Loucy (cell line): Measurements from ENCODE around the gene FLOT1.

Source experiments
- H2AFZ ChIP-seq: fragments of 200-600 bp; sonication (generic); 2 replicates; pipeline ENCODE4 v1.6.0; 2016; ENCODE audit warnings: antibody characterized with exemption, mild to moderate bottlenecking, low read length, moderate library complexity
- H3F3A ChIP-seq: fragments of 200-600 bp; 2 replicates; pipeline ENCODE4 v1.6.0; 2016; ENCODE audit warnings: antibody characterized with exemption, low read depth, mild to moderate bottlenecking
- H3K27me3 ChIP-seq: fragments of 200-600 bp; sonication (generic); 2 replicates; pipeline ENCODE4 v1.6.1; 2014; ENCODE audit warnings: low read length, mild to moderate bottlenecking; ENCODE audit not compliant: insufficient read depth, poor library complexity, severe bottlenecking
- H3K36me3 ChIP-seq: fragments of 200-600 bp; sonication (generic); 2 replicates; pipeline ENCODE4 v1.6.1; 2016; ENCODE audit warnings: low read length; ENCODE audit not compliant: insufficient read depth
- H3K4me1 ChIP-seq: fragments of 200-600 bp; sonication (generic); 2 replicates; pipeline ENCODE4 v1.5.1; 2014; ENCODE audit warnings: low read length, mild to moderate bottlenecking; ENCODE audit not compliant: insufficient read depth, poor library complexity, severe bottlenecking
- H3K4me2 ChIP-seq: fragments of 200-600 bp; sonication (generic); 2 replicates; pipeline ENCODE4 v1.6.0; 2014; ENCODE audit warnings: antibody characterized with exemption, low read length, low read depth, mild to moderate bottlenecking; ENCODE audit not compliant: poor library complexity, severe bottlenecking
- H3K4me3 ChIP-seq: fragments of 200-600 bp; sonication (generic); 2 replicates; pipeline ENCODE4 v1.5.1; 2014; ENCODE audit warnings: low read length, mild to moderate bottlenecking, mixed read lengths; ENCODE audit not compliant: poor library complexity, severe bottlenecking
- H3K79me2 ChIP-seq: fragments of 200-600 bp; sonication (generic); 2 replicates; pipeline ENCODE4 v1.6.1; 2014; ENCODE audit warnings: low read length; ENCODE audit not compliant: insufficient read depth
- H3K9ac ChIP-seq: fragments of 200-600 bp; sonication (generic); 2 replicates; pipeline ENCODE4 v1.6.0; 2014; ENCODE audit warnings: mild to moderate bottlenecking, low read depth, low read length, moderate library complexity; ENCODE audit not compliant: poor library complexity, severe bottlenecking
- H3K9me2 ChIP-seq: fragments of 200-600 bp; sonication (generic); replicated peaks from 2 replicates; pipeline ENCODE4 v1.6.1; 2016; ENCODE audit warnings: low read depth, low read length, mixed read lengths
- H3K9me3 ChIP-seq: fragments of 200-600 bp; sonication (generic); 2 replicates; pipeline ENCODE4 v1.6.1; 2014; ENCODE audit warnings: mild to moderate bottlenecking, antibody characterized with exemption, low read length, low read depth; ENCODE audit not compliant: insufficient read depth
- H4K20me1 ChIP-seq: fragments of 200-600 bp; sonication (generic); 2 replicates; pipeline ENCODE4 v1.6.0; 2014; ENCODE audit warnings: antibody characterized with exemption, low read length, mild to moderate bottlenecking; ENCODE audit not compliant: insufficient read depth, poor library complexity, severe bottlenecking
- EZH2phosphoT487 ChIP-seq: fragments of 200-600 bp; IDR thresholded peaks from 2 replicates; pipeline ENCODE4 v1.6.1; 2018; ENCODE audit warnings: antibody characterized with exemption, mild to moderate bottlenecking, moderate library complexity, borderline replicate concordance
- TF ChIP-seq, protein P1 (sequence below): fragments of 200-600 bp; sonication (generic); conservative IDR thresholded peaks from 2 replicates; pipeline ENCODE4 v1.5.1; 2014; ENCODE audit warnings: mild to moderate bottlenecking, antibody characterized with exemption, low read length

The FLOT1 gene

DNA sequence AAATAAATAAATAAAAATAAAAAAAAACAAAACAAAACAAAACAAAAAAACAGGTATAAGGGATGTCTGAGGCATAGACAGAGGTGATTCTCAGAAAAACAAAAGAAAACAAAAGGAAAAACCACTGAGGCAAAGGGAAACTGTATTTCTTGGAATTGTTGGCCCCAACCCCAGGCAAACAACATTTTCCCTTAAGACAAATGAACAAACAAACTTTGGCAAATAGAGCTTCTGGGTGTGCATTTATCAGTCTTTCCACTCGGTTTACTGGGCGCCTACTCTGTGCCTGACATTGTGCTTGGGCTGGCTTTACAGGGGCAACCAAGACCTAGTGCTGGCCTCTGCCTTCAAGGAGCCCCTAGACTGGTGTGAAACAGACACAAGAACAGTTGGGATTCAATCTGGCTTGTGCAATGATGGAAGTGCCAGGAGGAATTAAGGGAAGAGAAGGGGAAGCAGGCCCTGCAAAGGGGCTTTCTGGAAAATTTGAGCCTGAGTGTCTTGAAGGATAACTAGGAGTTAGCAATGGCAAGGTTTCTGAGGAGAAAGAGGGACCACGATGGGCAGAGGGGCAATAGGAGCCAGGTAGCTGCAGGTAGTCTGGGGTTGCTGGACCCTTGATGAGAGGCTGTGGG is 35.6 kb upstream of the FLOT1 start:
- H2AFZ ChIP-seq, result no peak overlapping the region
- H3K36me3 ChIP-seq, result no peaks in the 10 kb centered on the region
- H3K9me2 ChIP-seq, result no peaks in the 10 kb centered on the region
- no peaks in the 10 kb centered on the region for H3K79me2 ChIP-seq
- no peak for TF ChIP-seq EZH2phosphoT487
- TF ChIP-seq, protein P1, sequence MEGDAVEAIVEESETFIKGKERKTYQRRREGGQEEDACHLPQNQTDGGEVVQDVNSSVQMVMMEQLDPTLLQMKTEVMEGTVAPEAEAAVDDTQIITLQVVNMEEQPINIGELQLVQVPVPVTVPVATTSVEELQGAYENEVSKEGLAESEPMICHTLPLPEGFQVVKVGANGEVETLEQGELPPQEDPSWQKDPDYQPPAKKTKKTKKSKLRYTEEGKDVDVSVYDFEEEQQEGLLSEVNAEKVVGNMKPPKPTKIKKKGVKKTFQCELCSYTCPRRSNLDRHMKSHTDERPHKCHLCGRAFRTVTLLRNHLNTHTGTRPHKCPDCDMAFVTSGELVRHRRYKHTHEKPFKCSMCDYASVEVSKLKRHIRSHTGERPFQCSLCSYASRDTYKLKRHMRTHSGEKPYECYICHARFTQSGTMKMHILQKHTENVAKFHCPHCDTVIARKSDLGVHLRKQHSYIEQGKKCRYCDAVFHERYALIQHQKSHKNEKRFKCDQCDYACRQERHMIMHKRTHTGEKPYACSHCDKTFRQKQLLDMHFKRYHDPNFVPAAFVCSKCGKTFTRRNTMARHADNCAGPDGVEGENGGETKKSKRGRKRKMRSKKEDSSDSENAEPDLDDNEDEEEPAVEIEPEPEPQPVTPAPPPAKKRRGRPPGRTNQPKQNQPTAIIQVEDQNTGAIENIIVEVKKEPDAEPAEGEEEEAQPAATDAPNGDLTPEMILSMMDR, result no peak
- no peak overlapping the region for H3K4me2 ChIP-seq
- H3K9me3 ChIP-seq, result no peaks in the 10 kb centered on the region
- H3K4me1 ChIP-seq, result no peaks in the 10 kb centered on the region
- H3K9ac ChIP-seq, result no peak overlapping the region
- H3F3A ChIP-seq, result no peaks in the 10 kb centered on the region
- no peak overlapping the region for H3K4me3 ChIP-seq
- no peaks in the 10 kb centered on the region for H4K20me1 ChIP-seq
- H3K27me3 ChIP-seq, result peaks cover 11% of the 10 kb centered on the region

DNA sequence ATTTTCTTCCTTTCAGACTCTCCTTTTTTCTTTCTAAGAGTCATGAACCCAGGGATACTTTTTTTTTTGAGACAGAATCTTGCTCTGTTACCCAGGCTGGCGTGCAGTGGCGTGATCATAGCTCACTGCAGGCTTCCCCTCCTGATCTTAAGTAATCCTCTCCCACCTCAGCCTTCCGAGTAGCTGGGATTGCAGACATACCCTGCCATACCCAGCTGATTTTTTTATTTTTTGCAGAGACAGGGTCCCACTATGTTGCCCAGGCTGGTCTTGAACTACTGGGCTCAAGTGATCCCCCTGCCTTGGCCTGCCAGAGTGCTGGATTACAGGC is 34.6 kb upstream of the FLOT1 start:
- Histone ChIP-seq H3K9me3 (no peaks in the 10 kb centered on the region), H3F3A (no peaks in the 10 kb centered on the region), H2AFZ (no peak overlapping the region), H3K79me2 (no peaks in the 10 kb centered on the region), H3K27me3 (peaks cover 8% of the 10 kb centered on the region), H3K4me1 (no peaks in the 10 kb centered on the region), H3K9ac (no peak overlapping the region), H3K4me2 (no peak overlapping the region), H3K4me3 (no peak overlapping the region), H3K9me2 (no peaks in the 10 kb centered on the region), H4K20me1 (no peaks in the 10 kb centered on the region), H3K36me3 (no peaks in the 10 kb centered on the region)
- no peak for TF ChIP-seq EZH2phosphoT487
- TF ChIP-seq, protein P1, result no peak

DNA sequence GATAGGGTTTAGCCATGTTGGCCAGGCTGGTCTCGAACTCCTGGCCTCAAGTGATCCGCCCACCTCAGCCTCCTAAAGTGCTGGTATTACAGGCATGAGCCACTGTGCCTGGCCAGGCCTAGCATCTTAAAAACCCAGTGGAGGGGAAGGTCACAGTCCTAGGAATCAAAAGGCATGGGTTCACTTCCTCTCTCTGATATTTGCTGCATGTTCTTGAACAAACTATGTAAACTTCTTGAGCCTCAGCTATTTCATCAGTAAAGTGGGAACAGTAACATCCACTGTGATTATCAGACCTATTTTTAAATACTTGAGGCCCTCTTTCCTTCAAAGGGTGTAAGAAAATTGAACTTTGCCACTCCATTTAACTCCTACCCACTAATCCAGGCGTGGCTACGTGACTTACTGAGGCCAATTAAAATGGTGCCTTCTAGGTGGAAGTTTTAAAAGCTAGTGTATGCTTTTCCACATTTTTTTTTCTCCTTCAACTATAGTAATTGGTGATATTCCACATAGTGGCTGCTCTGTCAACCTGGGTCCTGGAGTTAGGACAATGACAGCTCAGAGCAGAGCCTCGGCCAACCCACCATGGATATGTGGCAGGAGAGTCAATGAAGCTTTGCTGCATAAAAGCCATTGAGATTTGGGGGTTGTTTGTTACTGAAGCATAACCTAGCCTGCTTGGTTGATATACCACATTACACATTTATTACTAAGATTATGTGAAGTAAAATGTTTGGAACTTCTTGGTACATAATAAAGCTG is 34.1 kb upstream of the FLOT1 start:
- TF ChIP-seq, protein P1, result no peak
- no peak for TF ChIP-seq EZH2phosphoT487
- H3K27me3 ChIP-seq, result peaks cover 6% of the 10 kb centered on the region
- no peaks in the 10 kb centered on the region for H3F3A ChIP-seq
- H3K9me2 ChIP-seq, result no peaks in the 10 kb centered on the region
- H2AFZ ChIP-seq, result no peak overlapping the region
- no peak overlapping the region for H3K4me3 ChIP-seq
- H3K36me3 ChIP-seq, result no peaks in the 10 kb centered on the region
- H3K4me1 ChIP-seq, result no peaks in the 10 kb centered on the region
- H3K79me2 ChIP-seq, result no peaks in the 10 kb centered on the region
- no peaks in the 10 kb centered on the region for H3K9me3 ChIP-seq
- no peak overlapping the region for H3K9ac ChIP-seq
- no peaks in the 10 kb centered on the region for H4K20me1 ChIP-seq
- no peak overlapping the region for H3K4me2 ChIP-seq
